HG02571 (cell line): ENCODE measurements around the gene KCNQ2.

ENCODE experiments used
- ATAC-seq: cut with Tn5 transposase; IDR thresholded peaks from one replicate; pipeline ENCODE4 v1.9.1; 2021; ENCODE audit warnings: mild to moderate bottlenecking, moderate library complexity; ENCODE audit not compliant: unreplicated experiment

The KCNQ2 gene

GRCh38 chr20:63456429-63457284, 15.8 kb downstream of the KCNQ2 start:
- ATAC-seq = no peak

- no peak for ATAC-seq
These were observed 16.9 kb downstream of the KCNQ2 start for GRCh38 chr20:63455568-63455859.

GRCh38 chr20:63454731-63455567, 17.5 kb downstream of the KCNQ2 start:
- ATAC-seq = no peak

- ATAC-seq = no peak
These were observed 19.5 kb downstream of the KCNQ2 start for GRCh38 chr20:63452821-63453523.

- ATAC-seq = no peak
These were observed 20.1 kb downstream of the KCNQ2 start for GRCh38 chr20:63452341-63452740.

- no peak for ATAC-seq
These were observed 20.6 kb downstream of the KCNQ2 start for GRCh38 chr20:63451821-63452220.

- ATAC-seq = no peak
These were observed 22.4 kb downstream of the KCNQ2 start for GRCh38 chr20:63449796-63450730.

GRCh38 chr20:63449025-63449424, 23.4 kb downstream of the KCNQ2 start:
- ATAC-seq = no peak

- no peak for ATAC-seq
These were observed 24.4 kb downstream of the KCNQ2 start for GRCh38 chr20:63448031-63448430.

- ATAC-seq = no peak
These were observed 25.1 kb downstream of the KCNQ2 start for GRCh38 chr20:63447320-63447719.

- no peak for ATAC-seq
These were observed 26.0 kb downstream of the KCNQ2 start for GRCh38 chr20:63446216-63447024.

- no peak for ATAC-seq
These were observed 27.2 kb downstream of the KCNQ2 start for GRCh38 chr20:63445075-63445734.

- no peak for ATAC-seq
These were observed 27.9 kb downstream of the KCNQ2 start for GRCh38 chr20:63444548-63444947.

- no peak for ATAC-seq
These were observed 28.7 kb downstream of the KCNQ2 start for GRCh38 chr20:63443606-63444395.

- ATAC-seq = no peak
These were observed 30.4 kb downstream of the KCNQ2 start for GRCh38 chr20:63442100-63442493.

GRCh38 chr20:63441136-63442099, 31.0 kb downstream of the KCNQ2 start:
- no peak for ATAC-seq

GRCh38 chr20:63440366-63440955, 32.0 kb downstream of the KCNQ2 start:
- ATAC-seq = no peak
